Neural cell (in vitro differentiated cells): Measurements from ENCODE around the gene GPRC5B. TPM values are rescaled to one million over a fixed set of nuclear protein-coding genes. Genes with fewer than 3 reads are reported as not detected.
A peak's percentile ranks its signal among the peaks of the same experiment; 100 is the strongest.

Source experiments
- H2AFZ ChIP-seq: fragments of 200-600, 300-800 bp; sonication (generic), shearing (Covaris generic); 2 replicates; pipeline ENCODE4 v1.6.0; 2014; ENCODE audit warnings: low read depth, mild to moderate bottlenecking, antibody characterized with exemption, low read length, moderate library complexity
- H3F3A ChIP-seq: fragments of 200-600 bp; shearing (Covaris generic); 2 replicates; pipeline ENCODE4 v1.6.1; 2016; ENCODE audit warnings: mild to moderate bottlenecking, moderate library complexity, mixed read lengths, antibody characterized with exemption, low read length; ENCODE audit not compliant: insufficient read depth, poor library complexity, severe bottlenecking
- H3K27ac ChIP-seq: fragments of 200-600, 300-800 bp; sonication (generic), shearing (Covaris generic); 2 replicates; pipeline ENCODE4 v1.5.1; 2014; ENCODE audit warnings: mild to moderate bottlenecking, low read length, moderate library complexity
- H3K27me3 ChIP-seq: fragments of 300-800, 200-600 bp; sonication (generic), shearing (Covaris generic); 2 replicates; pipeline ENCODE4 v1.6.0; 2014; ENCODE audit warnings: mild to moderate bottlenecking, low read depth, low read length, moderate library complexity; ENCODE audit not compliant: insufficient read depth
- H3K36me3 ChIP-seq: fragments of 300-800, 200-600 bp; sonication (generic), shearing (Covaris generic); 2 replicates; pipeline ENCODE4 v1.5.1; 2014; ENCODE audit warnings: mild to moderate bottlenecking, antibody characterized with exemption, low read length, moderate library complexity; ENCODE audit not compliant: insufficient read depth
- H3K4me2 ChIP-seq: fragments of 300-800, 200-600 bp; sonication (generic), shearing (Covaris generic); 2 replicates; pipeline ENCODE4 v1.6.0; 2014; ENCODE audit warnings: mild to moderate bottlenecking, low read length
- H3K4me3 ChIP-seq: fragments of 300-800, 200-600 bp; sonication (generic), shearing (Covaris generic); 2 replicates; pipeline ENCODE4 v1.5.1; 2014; ENCODE audit warnings: mild to moderate bottlenecking, low read length, moderate library complexity
- H3K79me2 ChIP-seq: fragments of 200-600 bp; shearing (Covaris generic); replicated peaks from 2 replicates; pipeline ENCODE4 v1.6.0; 2014; ENCODE audit warnings: mild to moderate bottlenecking, low read length, moderate library complexity; ENCODE audit not compliant: insufficient read depth
- H3K9ac ChIP-seq: fragments of 300-800, 200-600 bp; sonication (generic), shearing (Covaris generic); 2 replicates; pipeline ENCODE4 v1.6.1; 2016; ENCODE audit warnings: mild to moderate bottlenecking, low read length, mixed read lengths
- H3K9me2 ChIP-seq: fragments of 200-600 bp; shearing (Covaris generic); 2 replicates; pipeline ENCODE4 v1.6.1; 2016; ENCODE audit warnings: mild to moderate bottlenecking, low read length, mixed read lengths; ENCODE audit not compliant: insufficient read depth
- H3K9me3 ChIP-seq: fragments of 200-600, 300-800 bp; sonication (generic), shearing (Covaris generic); 2 replicates; pipeline ENCODE4 v1.6.1; 2016; ENCODE audit warnings: mild to moderate bottlenecking, mixed run types, low read length, moderate library complexity, mixed read lengths
- H4K20me1 ChIP-seq: fragments of 200-600 bp; shearing (Covaris generic); 2 replicates; pipeline ENCODE4 v1.6.1; 2016; ENCODE audit warnings: mild to moderate bottlenecking, mixed run types; ENCODE audit not compliant: insufficient read depth
- EP300 ChIP-seq: fragments of 450-650 bp; conservative IDR thresholded peaks from 2 replicates; pipeline ENCODE4 v1.6.1; 2014; ENCODE audit warnings: antibody characterized with exemption, mild to moderate bottlenecking, moderate library complexity; ENCODE audit not compliant: poor library complexity, severe bottlenecking
- EZH2 ChIP-seq: fragments of 200-600, 300-800 bp; shearing (Covaris generic), sonication (generic); IDR thresholded peaks from 2 replicates; pipeline ENCODE4 v1.6.1; 2014; ENCODE audit warnings: antibody characterized with exemption, low read length, borderline replicate concordance, mild to moderate bottlenecking; ENCODE audit not compliant: insufficient read depth, poor library complexity, severe bottlenecking
- MXI1 ChIP-seq: fragments of 450-650 bp; conservative IDR thresholded peaks from 2 replicates; pipeline ENCODE4 v1.6.1; 2014; ENCODE audit warnings: antibody characterized with exemption, mild to moderate bottlenecking; ENCODE audit not compliant: poor library complexity, severe bottlenecking
- POLR2AphosphoS5 ChIP-seq: IDR thresholded peaks from 2 replicates; pipeline ENCODE4 v1.6.1; 2012
- RAD21 ChIP-seq: fragments of 450-650 bp; conservative IDR thresholded peaks from 2 replicates; pipeline ENCODE4 v1.6.1; 2014; ENCODE audit warnings: antibody characterized with exemption, mild to moderate bottlenecking, moderate library complexity
- REST ChIP-seq: IDR thresholded peaks from 2 replicates; pipeline ENCODE4 v1.6.1; 2012; ENCODE audit warnings: borderline replicate concordance
- SMC3 ChIP-seq: fragments of 450-650 bp; conservative IDR thresholded peaks from 2 replicates; pipeline ENCODE4 v1.6.1; 2014; ENCODE audit warnings: antibody characterized with exemption, mild to moderate bottlenecking, moderate library complexity; ENCODE audit not compliant: poor library complexity
- TAF1 ChIP-seq: IDR thresholded peaks from 2 replicates; pipeline ENCODE4 v1.6.1; 2012; ENCODE audit warnings: low read depth
- polyA plus RNA-seq: library from polyadenylated mRNA; depleted of rRNA; stranded (reverse); fragments of >200 nt; gene quantifications from 2 replicates; pipeline ENCODE4 v1.2.3, GENCODE V29; 2014
- TF ChIP-seq, protein P1 (sequence below): fragments of 450-650 bp; IDR thresholded peaks from 2 replicates; pipeline ENCODE4 v1.5.1; 2014; ENCODE audit warnings: antibody characterized with exemption, mild to moderate bottlenecking, moderate library complexity; ENCODE audit not compliant: poor library complexity, severe bottlenecking

The GPRC5B gene
- polyA plus RNA-seq, 1 donor from 2014 or later: 25.4 TPM

- no peaks in the 10 kb centered on the region for H3K36me3 ChIP-seq
- no peaks in the 10 kb centered on the region for H3K27me3 ChIP-seq
- H3K27ac ChIP-seq: peak overlapping the region; percentile 67
- peak overlapping the region; percentile 96 for H3K4me3 ChIP-seq
- peaks cover 37% of the 10 kb centered on the region for H3K79me2 ChIP-seq
- no peaks in the 10 kb centered on the region for H3F3A ChIP-seq
- H3K9ac ChIP-seq: peak overlapping the region; percentile 79
- no peaks in the 10 kb centered on the region for H3K9me3 ChIP-seq
- peak overlapping the region; percentile 45 for H2AFZ ChIP-seq
- H4K20me1 ChIP-seq: no peaks in the 10 kb centered on the region
- H3K4me2 ChIP-seq: peak overlapping the region; percentile 66
- TF ChIP-seq, protein P1, sequence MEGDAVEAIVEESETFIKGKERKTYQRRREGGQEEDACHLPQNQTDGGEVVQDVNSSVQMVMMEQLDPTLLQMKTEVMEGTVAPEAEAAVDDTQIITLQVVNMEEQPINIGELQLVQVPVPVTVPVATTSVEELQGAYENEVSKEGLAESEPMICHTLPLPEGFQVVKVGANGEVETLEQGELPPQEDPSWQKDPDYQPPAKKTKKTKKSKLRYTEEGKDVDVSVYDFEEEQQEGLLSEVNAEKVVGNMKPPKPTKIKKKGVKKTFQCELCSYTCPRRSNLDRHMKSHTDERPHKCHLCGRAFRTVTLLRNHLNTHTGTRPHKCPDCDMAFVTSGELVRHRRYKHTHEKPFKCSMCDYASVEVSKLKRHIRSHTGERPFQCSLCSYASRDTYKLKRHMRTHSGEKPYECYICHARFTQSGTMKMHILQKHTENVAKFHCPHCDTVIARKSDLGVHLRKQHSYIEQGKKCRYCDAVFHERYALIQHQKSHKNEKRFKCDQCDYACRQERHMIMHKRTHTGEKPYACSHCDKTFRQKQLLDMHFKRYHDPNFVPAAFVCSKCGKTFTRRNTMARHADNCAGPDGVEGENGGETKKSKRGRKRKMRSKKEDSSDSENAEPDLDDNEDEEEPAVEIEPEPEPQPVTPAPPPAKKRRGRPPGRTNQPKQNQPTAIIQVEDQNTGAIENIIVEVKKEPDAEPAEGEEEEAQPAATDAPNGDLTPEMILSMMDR: no peak
- TF ChIP-seq REST: no peak
- no peak for TF ChIP-seq EP300
- TF ChIP-seq RAD21: no peak
- TF ChIP-seq MXI1: peak; percentile 1
- TF ChIP-seq TAF1: no peak
- no peak for TF ChIP-seq EZH2
- no peak for TF ChIP-seq SMC3
- H3K9me2 ChIP-seq: no peaks in the 10 kb centered on the region
Observed at GRCh38 chr16:19883966-19884485, 622 bp downstream of the GPRC5B start.

DNA sequence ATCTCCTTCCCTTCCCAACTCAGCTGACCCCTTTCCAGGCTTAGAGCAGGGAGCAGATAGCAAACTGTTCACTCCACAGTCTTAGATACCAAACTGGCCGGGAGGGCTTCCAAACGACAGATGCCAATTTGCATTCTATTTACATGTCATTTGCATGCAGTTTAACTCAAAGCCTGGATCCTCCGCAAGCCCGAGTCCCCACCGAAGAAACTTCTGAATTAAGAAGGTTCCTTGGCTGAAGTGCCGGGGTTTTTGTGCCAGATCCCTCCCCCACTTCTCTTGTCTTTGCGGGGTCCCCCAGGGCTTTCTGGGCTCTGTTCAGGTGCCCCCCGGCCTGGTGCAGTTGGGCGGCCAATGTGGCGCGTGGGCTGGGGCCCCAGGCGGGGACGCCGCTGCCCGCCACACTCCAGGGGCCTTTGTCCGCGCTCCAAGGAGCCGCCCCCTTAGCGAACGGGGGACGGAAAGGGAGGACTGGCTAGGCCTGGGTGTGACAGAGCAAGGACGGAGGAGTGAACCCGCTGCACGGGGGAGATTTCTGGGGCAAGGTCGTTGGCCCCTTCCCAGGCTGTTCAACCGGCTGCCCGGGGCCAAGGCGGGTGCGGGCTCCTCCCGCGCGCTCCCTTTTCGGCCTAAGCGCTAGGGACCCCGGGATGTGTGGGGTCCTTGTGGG, 1.2 kb downstream of the GPRC5B start:
- H3K27me3 ChIP-seq: no peaks in the 10 kb centered on the region
- peak overlapping the region; percentile 66 for H3K4me2 ChIP-seq
- H3K9me2 ChIP-seq: no peaks in the 10 kb centered on the region
- H2AFZ ChIP-seq: peak overlapping the region; percentile 45
- peak overlapping the region; percentile 96 for H3K4me3 ChIP-seq
- peak overlapping the region; percentile 79 for H3K9ac ChIP-seq
- no peaks in the 10 kb centered on the region for H3F3A ChIP-seq
- peak overlapping the region; percentile 67 for H3K27ac ChIP-seq
- peak; percentile 23 for TF ChIP-seq SMC3
- no peak for TF ChIP-seq EP300
- peak; percentile 24 for TF ChIP-seq POLR2AphosphoS5
- TF ChIP-seq RAD21: peak; percentile 23
- peak; percentile 16 for TF ChIP-seq TAF1
- TF ChIP-seq EZH2: no peak
- TF ChIP-seq MXI1: peak; percentile 45
- peak; percentile 49 for TF ChIP-seq REST
- TF ChIP-seq, protein P1: no peak
- no peaks in the 10 kb centered on the region for H3K9me3 ChIP-seq
- no peaks in the 10 kb centered on the region for H4K20me1 ChIP-seq
- H3K36me3 ChIP-seq: no peaks in the 10 kb centered on the region
- peaks cover 43% of the 10 kb centered on the region for H3K79me2 ChIP-seq
